ENCODE measurements around the gene THRB.

The THRB gene

GRCh38 chr3:24487325-24488262 lies 7.1 kb downstream of the THRB start:
- no peak for DNase-seq

GRCh38 chr3:24485511-24485910 lies 9.1 kb downstream of the THRB start:
- no peak for DNase-seq

- no peak for DNase-seq
Measured at GRCh38 chr3:24483873-24484272, 10.8 kb downstream of the THRB start.

- DNase-seq: no peak
Measured at GRCh38 chr3:24482096-24482705, 12.4 kb downstream of the THRB start.

- DNase-seq: no peak
Measured at GRCh38 chr3:24481193-24481592, 13.5 kb downstream of the THRB start.

GRCh38 chr3:24480497-24480896 lies 14.2 kb downstream of the THRB start:
- DNase-seq: no peak

GRCh38 chr3:24479816-24480215 lies 14.8 kb downstream of the THRB start:
- DNase-seq: no peak

- no peak for DNase-seq
Measured at GRCh38 chr3:24476871-24477656, 17.6 kb downstream of the THRB start.

- no peak for DNase-seq
Measured at GRCh38 chr3:24475925-24476324, 18.7 kb downstream of the THRB start.

GRCh38 chr3:24474862-24475261 lies 19.8 kb downstream of the THRB start:
- DNase-seq: no peak

- DNase-seq: no peak
Measured at GRCh38 chr3:24472358-24472757, 22.3 kb downstream of the THRB start.

GRCh38 chr3:24471486-24471885 lies 23.2 kb downstream of the THRB start:
- DNase-seq: no peak

- no peak for DNase-seq
Measured at GRCh38 chr3:24470277-24470676, 24.4 kb downstream of the THRB start.

- no peak for DNase-seq
Measured at GRCh38 chr3:24464389-24464788, 30.3 kb downstream of the THRB start.

- no peak for DNase-seq
Measured at GRCh38 chr3:24462737-24463136, 31.9 kb downstream of the THRB start.

- DNase-seq: no peak
Measured at GRCh38 chr3:24460974-24461373, 33.7 kb downstream of the THRB start.

GRCh38 chr3:24457719-24458118 lies 36.9 kb downstream of the THRB start:
- no peak for DNase-seq

- no peak for DNase-seq
Measured at GRCh38 chr3:24454856-24455255, 39.8 kb downstream of the THRB start.

GRCh38 chr3:24454393-24454792 lies 40.3 kb downstream of the THRB start:
- no peak for DNase-seq

- DNase-seq: no peak
Measured at GRCh38 chr3:24451461-24452099, 43.1 kb downstream of the THRB start.

GRCh38 chr3:24450160-24450907 lies 44.3 kb downstream of the THRB start:
- DNase-seq: no peak

GRCh38 chr3:24447836-24448235 lies 46.8 kb downstream of the THRB start:
- DNase-seq: no peak

Measured in fibroblast of upper back skin (primary cell).